GM12891 (cell line): ENCODE results near the gene TM2D1.
A peak's percentile ranks its signal among the peaks of the same experiment; 100 is the strongest.
"Not testable (repeated sequence)": the region's sequence is repeated elsewhere in the genome, so short reads cannot be mapped to it uniquely, and the experiment has no call there.

Experiments used
- DNase-seq: peaks from one replicate; pipeline ENCODE4 v3.0.0; 2011; ENCODE audit warnings: low spot score; ENCODE audit not compliant: insufficient read length
- FAIRE-seq: peaks from 2 replicates; lab custom pipeline; 2011; peaks lifted over from hg19 to GRCh38; lab: Jason Lieb, UNC
- PAX5 ChIP-seq: IDR thresholded peaks from 2 replicates; pipeline ENCODE4 v1.6.1; 2011; ENCODE audit warnings: low read length, moderate library complexity, mild to moderate bottlenecking; ENCODE audit not compliant: insufficient read depth, severe bottlenecking
- POLR2A ChIP-seq: IDR thresholded peaks from 2 replicates; pipeline ENCODE4 v1.6.1; 2011; ENCODE audit warnings: low read depth, low read length, control low read depth
- POLR2AphosphoS5 ChIP-seq: IDR thresholded peaks from 2 replicates; pipeline ENCODE4 v1.6.1; 2011; ENCODE audit warnings: low read depth, low read length, control low read depth
- POU2F2 ChIP-seq: IDR thresholded peaks from 2 replicates; pipeline ENCODE4 v1.6.1; 2011; ENCODE audit warnings: low read depth, mild to moderate bottlenecking, control low read depth, low read length, moderate library complexity
- SPI1 ChIP-seq: IDR thresholded peaks from 2 replicates; pipeline ENCODE4 v1.6.1; 2011; ENCODE audit warnings: low read depth, low read length, control low read depth
- TAF1 ChIP-seq: IDR thresholded peaks from 2 replicates; pipeline ENCODE4 v1.6.1; 2011; ENCODE audit warnings: low read depth, low read length, control low read depth

Gene TM2D1

GRCh38 chr1:61743716-61744580, 19.0 kb upstream of the TM2D1 start:
- FAIRE-seq = no peak
- TF ChIP-seq TAF1 = no peak
- TF ChIP-seq POU2F2 = no peak
- TF ChIP-seq PAX5 = no peak
- TF ChIP-seq POLR2AphosphoS5 = no peak
- no peak for TF ChIP-seq SPI1
- TF ChIP-seq POLR2A = no peak
- DNase-seq = no peak

- FAIRE-seq = no peak
- DNase-seq = no peak
- TF ChIP-seq TAF1 (no peak), POLR2A (no peak), POLR2AphosphoS5 (no peak), PAX5 (no peak), SPI1 (no peak), POU2F2 (no peak)
Observed at GRCh38 chr1:61743431-61743705, 18.4 kb upstream of the TM2D1 start.

- TF ChIP-seq SPI1 = no peak
- TF ChIP-seq POLR2AphosphoS5 = no peak
- TF ChIP-seq POU2F2 = no peak
- no peak for TF ChIP-seq PAX5
- TF ChIP-seq POLR2A = no peak
- no peak for TF ChIP-seq TAF1
- FAIRE-seq (no peak), DNase-seq (peak; percentile 50)
Observed at GRCh38 chr1:61742620-61743430, 17.9 kb upstream of the TM2D1 start.

GRCh38 chr1:61741711-61742619, 17.0 kb upstream of the TM2D1 start, which contains the start of gene PATJ:
TSS of gene PATJ (plus strand) at chr1:61742480. CDS start at chr1:61762893, 20,413 bp downstream.
- FAIRE-seq (peak; percentile 64), DNase-seq (peak; percentile 78)
- TF ChIP-seq POU2F2 (no peak), SPI1 (peak; percentile 39; the same call in 1 of the 2 replicates)

- DNase-seq (no peak), FAIRE-seq (no peak)
- no peak for TF ChIP-seq POU2F2
- TF ChIP-seq POLR2AphosphoS5 = no peak
- TF ChIP-seq POLR2A = no peak
- no peak for TF ChIP-seq PAX5
- TF ChIP-seq SPI1 = no peak
- no peak for TF ChIP-seq TAF1
Observed at GRCh38 chr1:61740751-61741700, 16.1 kb upstream of the TM2D1 start.

- DNase-seq (no peak), FAIRE-seq (no peak)
- no peak for TF ChIP-seq SPI1
- TF ChIP-seq POLR2A = no peak
- TF ChIP-seq POLR2AphosphoS5 = no peak
- TF ChIP-seq PAX5 = no peak
- no peak for TF ChIP-seq POU2F2
- TF ChIP-seq TAF1 = no peak
Observed at GRCh38 chr1:61732726-61733125, 7.8 kb upstream of the TM2D1 start.

GRCh38 chr1:61730679-61731078, 5.7 kb upstream of the TM2D1 start:
- not testable (repeated sequence) for FAIRE-seq, DNase-seq

- no peak for TF ChIP-seq PAX5
- TF ChIP-seq POU2F2 = no peak
- TF ChIP-seq POLR2A = no peak
- TF ChIP-seq POLR2AphosphoS5 = no peak
- no peak for TF ChIP-seq TAF1
- no peak for TF ChIP-seq SPI1
- no peak for FAIRE-seq
- no peak for DNase-seq
Observed at GRCh38 chr1:61727544-61727943, 2.6 kb upstream of the TM2D1 start.
